NCI-H524 (cell line): ENCODE measurements around the gene VSIG10L2.
"Not testable (repeated sequence)": the region's sequence is repeated elsewhere in the genome, so short reads cannot be mapped to it uniquely, and the experiment has no call there.

Experiments
- DNase-seq, 2 experiments: peaks; one replicate each; lab custom pipeline; 2025; lab: John Stamatoyannopoulos, UW

The VSIG10L2 gene

GRCh38 chr11:125945797-125946520 lies at the start of gene VSIG10L2:
TSS of gene VSIG10L2 (plus strand) at chr11:125946044. CDS start at chr11:125946056, 12 bp downstream.
- no peak for DNase-seq

- DNase-seq, result no peak
These were observed 44.0 kb upstream of the VSIG10L2 start for GRCh38 chr11:125901872-125902271.

- DNase-seq, result no peak
These were observed 43.4 kb upstream of the VSIG10L2 start for GRCh38 chr11:125902277-125902926.

- peak; percentile 86 to 94 for DNase-seq
These were observed 42.7 kb upstream of the VSIG10L2 start, which contains the start of gene PUS3 for GRCh38 chr11:125902927-125903710. TSS of gene PUS3 (minus strand) at chr11:125903206. CDS start at chr11:125896284, 6,922 bp downstream.

GRCh38 chr11:125903711-125904659 lies 41.9 kb upstream of the VSIG10L2 start, which contains the start of gene DDX25:
TSS of gene DDX25 (plus strand) at chr11:125904508. CDS start at chr11:125904518, 10 bp downstream.
- DNase-seq, result peak; percentile 32 to 40

GRCh38 chr11:125904678-125905077 lies 41.2 kb upstream of the VSIG10L2 start:
- DNase-seq, result no peak

GRCh38 chr11:125910226-125910849 lies 35.5 kb upstream of the VSIG10L2 start:
- no peak for DNase-seq

GRCh38 chr11:125914601-125915000 lies 31.2 kb upstream of the VSIG10L2 start:
- not testable (repeated sequence) for DNase-seq

- no peak for DNase-seq
These were observed 29.0 kb upstream of the VSIG10L2 start for GRCh38 chr11:125916683-125917347.

GRCh38 chr11:125918140-125918840 lies 27.6 kb upstream of the VSIG10L2 start:
- DNase-seq, result no peak

GRCh38 chr11:125921042-125921441 lies 24.8 kb upstream of the VSIG10L2 start:
- no peak for DNase-seq

- DNase-seq, result no peak
These were observed 23.7 kb upstream of the VSIG10L2 start for GRCh38 chr11:125922156-125922555.

GRCh38 chr11:125923012-125923579 lies 22.7 kb upstream of the VSIG10L2 start:
- DNase-seq, result peak; percentile 55 to 75

GRCh38 chr11:125923633-125924032 lies 22.2 kb upstream of the VSIG10L2 start:
- no peak for DNase-seq

GRCh38 chr11:125924384-125925007 lies 21.3 kb upstream of the VSIG10L2 start:
- no peak for DNase-seq

GRCh38 chr11:125925247-125925740 lies 20.6 kb upstream of the VSIG10L2 start:
- no peak for DNase-seq

- peak in 1 of 2 experiments; percentile 60 for DNase-seq
These were observed 20.0 kb upstream of the VSIG10L2 start for GRCh38 chr11:125925804-125926203.

GRCh38 chr11:125926682-125927081 lies 19.2 kb upstream of the VSIG10L2 start:
- no peak for DNase-seq
